ENCODE measurements around the gene NDUFS3. TPM values are rescaled to one million over a fixed set of nuclear protein-coding genes. Genes with fewer than 3 reads are reported as not detected.
A peak's percentile ranks its signal among the peaks of the same experiment; 100 is the strongest.
"Not testable (repeated sequence)": the region's sequence is repeated elsewhere in the genome, so short reads cannot be mapped to it uniquely, and the experiment has no call there.

The NDUFS3 gene
- total and polyA plus RNA-seq, 2 experiments from 2014 or later = 108 to 168 TPM

DNA sequence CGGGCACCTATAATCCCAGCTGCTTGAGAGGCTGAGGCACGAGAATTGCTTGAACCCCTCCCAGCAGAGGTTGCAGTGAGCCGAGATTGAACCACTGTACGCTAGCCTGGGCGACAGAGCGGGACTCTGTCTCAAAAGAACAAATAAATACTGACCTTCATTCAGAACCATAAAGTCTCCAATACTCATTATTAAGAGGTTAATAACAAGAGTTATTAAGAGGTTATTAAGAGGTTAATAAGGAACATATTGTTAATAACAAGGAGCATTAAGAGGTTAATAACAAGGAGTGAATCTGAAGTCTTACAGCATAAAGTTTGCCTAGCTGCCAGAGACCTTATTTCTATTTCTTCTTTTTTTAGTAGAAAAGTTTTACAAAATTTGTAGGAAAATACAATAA lies 33.6 kb upstream of the NDUFS3 start:
- H3K36me3 Mint-ChIP-seq (ENCODE audit: low read depth) = peaks cover 23% of the 10 kb centered on the region
- Histone ChIP-seq H3K4me2 (no peak overlapping the region), H3K36me3 (ENCODE audit: insufficient read depth) (no peaks in the 10 kb centered on the region), H3K27ac (ENCODE audit: low read depth) (0 out of 2 replicates have a peak overlapping the region, but pooled peaks have one; percentile 41), H4K20me1 (replicated peaks; ENCODE audit: insufficient read depth) (peaks cover 92% of the 10 kb centered on the region), H3F3A (replicated peaks; ENCODE audit: low read depth) (peaks cover 5% of the 10 kb centered on the region; the same call in 1 of the 2 replicates), H3K4me1 (ENCODE audit: insufficient read depth) (peaks cover 27% of the 10 kb centered on the region), H3K27me3 (ENCODE audit: insufficient read depth) (no peaks in the 10 kb centered on the region), H2AFZ (no peak overlapping the region), H3K9me2 (ENCODE audit: insufficient read depth) (no peaks in the 10 kb centered on the region), H3K79me2 (replicated peaks; ENCODE audit: insufficient read depth) (peaks cover 100% of the 10 kb centered on the region), H3K4me3 (no peak overlapping the region)
- no peak for ATAC-seq
- no peaks in the 10 kb centered on the region; the same call in 2 of the 3 replicates for H3K9me3 Mint-ChIP-seq
- no peak overlapping the region for H3K27ac Mint-ChIP-seq
- peaks cover 20% of the 10 kb centered on the region; the same call in 2 of the 3 replicates for H3K4me1 Mint-ChIP-seq
- peaks cover 3% of the 10 kb centered on the region for H3K27me3 Mint-ChIP-seq (ENCODE audit: insufficient read depth, low read depth, poor library complexity)
- DNase-seq (ENCODE audit: low spot score) = no peak
- TF ChIP-seq STAT1 (IDR thresholded peaks at IDR 0.05; ENCODE audit: unreplicated experiment) (no peak), EZH2phosphoT487 (IDR thresholded peaks at IDR 0.05; ENCODE audit: unreplicated experiment) (no peak)
- TF ChIP-seq, protein P1, sequence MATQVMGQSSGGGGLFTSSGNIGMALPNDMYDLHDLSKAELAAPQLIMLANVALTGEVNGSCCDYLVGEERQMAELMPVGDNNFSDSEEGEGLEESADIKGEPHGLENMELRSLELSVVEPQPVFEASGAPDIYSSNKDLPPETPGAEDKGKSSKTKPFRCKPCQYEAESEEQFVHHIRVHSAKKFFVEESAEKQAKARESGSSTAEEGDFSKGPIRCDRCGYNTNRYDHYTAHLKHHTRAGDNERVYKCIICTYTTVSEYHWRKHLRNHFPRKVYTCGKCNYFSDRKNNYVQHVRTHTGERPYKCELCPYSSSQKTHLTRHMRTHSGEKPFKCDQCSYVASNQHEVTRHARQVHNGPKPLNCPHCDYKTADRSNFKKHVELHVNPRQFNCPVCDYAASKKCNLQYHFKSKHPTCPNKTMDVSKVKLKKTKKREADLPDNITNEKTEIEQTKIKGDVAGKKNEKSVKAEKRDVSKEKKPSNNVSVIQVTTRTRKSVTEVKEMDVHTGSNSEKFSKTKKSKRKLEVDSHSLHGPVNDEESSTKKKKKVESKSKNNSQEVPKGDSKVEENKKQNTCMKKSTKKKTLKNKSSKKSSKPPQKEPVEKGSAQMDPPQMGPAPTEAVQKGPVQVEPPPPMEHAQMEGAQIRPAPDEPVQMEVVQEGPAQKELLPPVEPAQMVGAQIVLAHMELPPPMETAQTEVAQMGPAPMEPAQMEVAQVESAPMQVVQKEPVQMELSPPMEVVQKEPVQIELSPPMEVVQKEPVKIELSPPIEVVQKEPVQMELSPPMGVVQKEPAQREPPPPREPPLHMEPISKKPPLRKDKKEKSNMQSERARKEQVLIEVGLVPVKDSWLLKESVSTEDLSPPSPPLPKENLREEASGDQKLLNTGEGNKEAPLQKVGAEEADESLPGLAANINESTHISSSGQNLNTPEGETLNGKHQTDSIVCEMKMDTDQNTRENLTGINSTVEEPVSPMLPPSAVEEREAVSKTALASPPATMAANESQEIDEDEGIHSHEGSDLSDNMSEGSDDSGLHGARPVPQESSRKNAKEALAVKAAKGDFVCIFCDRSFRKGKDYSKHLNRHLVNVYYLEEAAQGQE (IDR thresholded peaks at IDR 0.05; ENCODE audit: unreplicated experiment) = no peak
- H3K4me3 Mint-ChIP-seq = no peak overlapping the region

DNA sequence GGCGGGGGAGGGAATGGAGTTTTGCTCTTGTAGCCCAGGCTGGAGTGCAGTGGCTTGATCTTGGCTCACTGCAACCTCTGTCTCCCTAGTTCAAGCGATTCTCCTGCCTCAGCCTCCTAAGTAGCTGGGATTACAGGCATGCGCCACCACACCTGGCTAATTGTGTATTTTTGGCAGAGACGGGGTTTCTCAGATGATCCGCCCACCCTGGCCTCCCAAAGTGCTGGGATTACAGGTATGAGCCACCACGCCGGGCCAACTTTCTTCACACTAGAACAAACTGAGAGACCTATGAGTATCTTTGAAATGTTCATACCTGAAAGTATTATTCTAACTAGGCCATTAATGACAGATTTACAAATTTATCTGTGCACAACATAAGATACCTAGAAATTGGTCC lies 32.6 kb upstream of the NDUFS3 start:
- H3K9me2 ChIP-seq (ENCODE audit: insufficient read depth); H3K4me2 ChIP-seq; ATAC-seq; H3K27me3 Mint-ChIP-seq (ENCODE audit: insufficient read depth, low read depth, poor library complexity); H3K27me3 ChIP-seq (ENCODE audit: insufficient read depth); H3K27ac Mint-ChIP-seq; H3F3A ChIP-seq (replicated peaks; ENCODE audit: low read depth); H3K36me3 ChIP-seq (ENCODE audit: insufficient read depth); H3K4me3 Mint-ChIP-seq; H3K9me3 Mint-ChIP-seq; H2AFZ ChIP-seq; DNase-seq (ENCODE audit: low spot score); H3K4me3 ChIP-seq: not testable (repeated sequence)
- H3K79me2 ChIP-seq (replicated peaks; ENCODE audit: insufficient read depth) = peaks cover 100% of the 10 kb centered on the region
- H3K27ac ChIP-seq (ENCODE audit: low read depth) = 0 out of 2 replicates have a peak overlapping the region, but pooled peaks have one; percentile 43
- H3K4me1 Mint-ChIP-seq = peaks cover 19% of the 10 kb centered on the region
- H4K20me1 ChIP-seq (replicated peaks; ENCODE audit: insufficient read depth) = peaks cover 91% of the 10 kb centered on the region
- H3K4me1 ChIP-seq (ENCODE audit: insufficient read depth) = peaks cover 26% of the 10 kb centered on the region
- H3K36me3 Mint-ChIP-seq (ENCODE audit: low read depth) = peaks cover 25% of the 10 kb centered on the region

DNA sequence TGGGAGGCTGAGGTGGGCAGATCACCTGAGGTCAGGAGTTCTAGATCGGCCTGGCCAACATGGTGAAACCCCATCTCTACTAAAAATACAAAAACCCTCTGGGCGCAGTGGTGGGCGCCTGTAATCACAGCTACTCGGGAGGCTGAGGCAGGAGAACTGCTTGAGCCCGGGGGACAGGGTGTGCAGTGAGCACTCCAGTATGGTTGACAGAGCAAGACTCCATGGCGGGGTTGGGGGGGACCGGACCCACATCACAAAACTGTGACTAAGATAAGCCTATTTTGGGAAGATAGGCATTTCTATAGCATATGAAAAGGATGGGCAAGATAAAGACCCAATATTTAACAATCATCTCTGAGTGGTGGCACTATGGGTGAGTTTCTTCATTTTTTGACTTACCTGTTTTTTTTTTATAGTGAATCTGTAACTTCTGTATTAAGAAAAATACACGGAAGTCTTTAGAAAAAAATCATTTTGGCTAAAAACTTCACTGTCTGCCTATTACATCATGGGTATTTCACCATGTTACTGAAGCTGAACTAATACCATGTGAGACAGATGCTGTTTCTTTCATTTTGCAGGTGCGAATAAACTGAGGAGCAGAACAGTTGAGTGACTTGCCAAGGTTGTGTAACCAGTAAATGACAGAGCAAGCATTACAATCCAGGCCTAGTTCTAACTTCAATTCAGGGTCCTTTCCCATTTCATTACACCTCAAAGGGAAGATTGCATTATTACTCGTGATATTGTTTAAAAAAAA lies 28.4 kb upstream of the NDUFS3 start:
- H3K79me2 ChIP-seq (replicated peaks; ENCODE audit: insufficient read depth) = peaks cover 73% of the 10 kb centered on the region
- H3K4me2 ChIP-seq = peak overlapping the region; percentile 92
- no peaks in the 10 kb centered on the region for H3K9me2 ChIP-seq (ENCODE audit: insufficient read depth)
- no peaks in the 10 kb centered on the region for H3K27me3 ChIP-seq (ENCODE audit: insufficient read depth)
- peaks cover 10% of the 10 kb centered on the region for H3K27me3 Mint-ChIP-seq (ENCODE audit: insufficient read depth, low read depth, poor library complexity)
- H3K4me1 ChIP-seq (ENCODE audit: insufficient read depth) = peaks cover 24% of the 10 kb centered on the region
- peak overlapping the region; percentile 99 for H3K4me3 Mint-ChIP-seq
- DNase-seq (ENCODE audit: low spot score) = no peak
- ATAC-seq = no peak
- H3K36me3 Mint-ChIP-seq (ENCODE audit: low read depth) = peaks cover 33% of the 10 kb centered on the region
- no peaks in the 10 kb centered on the region for H3K36me3 ChIP-seq (ENCODE audit: insufficient read depth)
- H3K27ac ChIP-seq (ENCODE audit: low read depth) = no peak overlapping the region
- H3K9me3 Mint-ChIP-seq = no peaks in the 10 kb centered on the region
- H3K4me3 ChIP-seq = peak overlapping the region; percentile 99
- peaks cover 56% of the 10 kb centered on the region for H4K20me1 ChIP-seq (replicated peaks; ENCODE audit: insufficient read depth)
- H2AFZ ChIP-seq = no peak overlapping the region
- H3F3A ChIP-seq (replicated peaks; ENCODE audit: low read depth) = 0 out of 2 replicates have a peak, but pooled peaks cover 3% of the 10 kb centered on the region
- peak overlapping the region; percentile 74; the same call in 1 of the 2 replicates for H3K27ac Mint-ChIP-seq
- H3K4me1 Mint-ChIP-seq = peaks cover 33% of the 10 kb centered on the region
- TF ChIP-seq ZNF331 (CRISPR knock-in tag; IDR thresholded peaks at IDR 0.05; ENCODE audit: low read depth) (no peak), STAT1 (IDR thresholded peaks at IDR 0.05; ENCODE audit: unreplicated experiment) (no peak), JUNB (IDR thresholded peaks at IDR 0.05; ENCODE audit: unreplicated experiment) (no peak), NANOG (IDR thresholded peaks at IDR 0.05; ENCODE audit: borderline replicate concordance) (no peak), ZNF114 (CRISPR knock-in tag; IDR thresholded peaks at IDR 0.05) (no peak)
- TF ChIP-seq, protein P2, sequence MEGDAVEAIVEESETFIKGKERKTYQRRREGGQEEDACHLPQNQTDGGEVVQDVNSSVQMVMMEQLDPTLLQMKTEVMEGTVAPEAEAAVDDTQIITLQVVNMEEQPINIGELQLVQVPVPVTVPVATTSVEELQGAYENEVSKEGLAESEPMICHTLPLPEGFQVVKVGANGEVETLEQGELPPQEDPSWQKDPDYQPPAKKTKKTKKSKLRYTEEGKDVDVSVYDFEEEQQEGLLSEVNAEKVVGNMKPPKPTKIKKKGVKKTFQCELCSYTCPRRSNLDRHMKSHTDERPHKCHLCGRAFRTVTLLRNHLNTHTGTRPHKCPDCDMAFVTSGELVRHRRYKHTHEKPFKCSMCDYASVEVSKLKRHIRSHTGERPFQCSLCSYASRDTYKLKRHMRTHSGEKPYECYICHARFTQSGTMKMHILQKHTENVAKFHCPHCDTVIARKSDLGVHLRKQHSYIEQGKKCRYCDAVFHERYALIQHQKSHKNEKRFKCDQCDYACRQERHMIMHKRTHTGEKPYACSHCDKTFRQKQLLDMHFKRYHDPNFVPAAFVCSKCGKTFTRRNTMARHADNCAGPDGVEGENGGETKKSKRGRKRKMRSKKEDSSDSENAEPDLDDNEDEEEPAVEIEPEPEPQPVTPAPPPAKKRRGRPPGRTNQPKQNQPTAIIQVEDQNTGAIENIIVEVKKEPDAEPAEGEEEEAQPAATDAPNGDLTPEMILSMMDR (conservative IDR thresholded peaks at IDR 0.05; ENCODE audit: low read depth in 2 of 2) = no peak
- TF ChIP-seq, protein P3, sequence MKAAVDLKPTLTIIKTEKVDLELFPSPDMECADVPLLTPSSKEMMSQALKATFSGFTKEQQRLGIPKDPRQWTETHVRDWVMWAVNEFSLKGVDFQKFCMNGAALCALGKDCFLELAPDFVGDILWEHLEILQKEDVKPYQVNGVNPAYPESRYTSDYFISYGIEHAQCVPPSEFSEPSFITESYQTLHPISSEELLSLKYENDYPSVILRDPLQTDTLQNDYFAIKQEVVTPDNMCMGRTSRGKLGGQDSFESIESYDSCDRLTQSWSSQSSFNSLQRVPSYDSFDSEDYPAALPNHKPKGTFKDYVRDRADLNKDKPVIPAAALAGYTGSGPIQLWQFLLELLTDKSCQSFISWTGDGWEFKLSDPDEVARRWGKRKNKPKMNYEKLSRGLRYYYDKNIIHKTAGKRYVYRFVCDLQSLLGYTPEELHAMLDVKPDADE (IDR thresholded peaks at IDR 0.05) = no peak

Measured in GM23338 (cell line).